HepG2 (cell line): ENCODE data around the gene GLB1L.

Experiments
- IKZF1 ChIP-seq: fragments of 450-650 bp; IDR thresholded peaks from 2 replicates; pipeline ENCODE4 v1.7.1; 2016
- POLR2A ChIP-seq, 2 experiments: IDR thresholded peaks; 2 replicates each; pipeline ENCODE4 v1.6.1; 2011; ENCODE audit warnings: low read depth in 2 of 2, low read length in 2 of 2, mild to moderate bottlenecking in 1 of 2, moderate library complexity in 1 of 2; ENCODE audit not compliant: insufficient read depth in 1 of 2
- POLR2AphosphoS5 ChIP-seq: IDR thresholded peaks from 2 replicates; pipeline ENCODE4 v1.6.1; 2012; ENCODE audit warnings: low read depth, low read length
- SNAPC2 ChIP-seq: sonication (generic); formaldehyde crosslinking; IDR thresholded peaks from 2 replicates; pipeline ENCODE4 v1.8.1; 2022; ENCODE audit warnings: mild to moderate bottlenecking, missing genetic modification reagents
- ZNF629 ChIP-seq: sonication (generic); formaldehyde crosslinking; conservative IDR thresholded peaks from 2 replicates; pipeline ENCODE4 v1.5.0; 2020; ENCODE audit warnings: missing genetic modification reagents
- TF ChIP-seq, protein P1 (sequence below): sonication (generic); formaldehyde crosslinking; IDR thresholded peaks from 2 replicates; pipeline ENCODE4 v1.5.0; 2020; ENCODE audit warnings: mild to moderate bottlenecking, missing genetic modification reagents, moderate library complexity

GRCh38 chr2:219252570-219252899 lies 7.3 kb upstream of the GLB1L start:
- TF ChIP-seq IKZF1 (no peak), SNAPC2 (no peak), POLR2A (IDR thresholded peaks at IDR 0.05; ENCODE audit: insufficient read depth in 1 of 2, low read depth in 2 of 2, low read length in 2 of 2) (no peak), ZNF629 (CRISPR knock-in tag) (no peak), POLR2AphosphoS5 (no peak)
- TF ChIP-seq, protein P1, sequence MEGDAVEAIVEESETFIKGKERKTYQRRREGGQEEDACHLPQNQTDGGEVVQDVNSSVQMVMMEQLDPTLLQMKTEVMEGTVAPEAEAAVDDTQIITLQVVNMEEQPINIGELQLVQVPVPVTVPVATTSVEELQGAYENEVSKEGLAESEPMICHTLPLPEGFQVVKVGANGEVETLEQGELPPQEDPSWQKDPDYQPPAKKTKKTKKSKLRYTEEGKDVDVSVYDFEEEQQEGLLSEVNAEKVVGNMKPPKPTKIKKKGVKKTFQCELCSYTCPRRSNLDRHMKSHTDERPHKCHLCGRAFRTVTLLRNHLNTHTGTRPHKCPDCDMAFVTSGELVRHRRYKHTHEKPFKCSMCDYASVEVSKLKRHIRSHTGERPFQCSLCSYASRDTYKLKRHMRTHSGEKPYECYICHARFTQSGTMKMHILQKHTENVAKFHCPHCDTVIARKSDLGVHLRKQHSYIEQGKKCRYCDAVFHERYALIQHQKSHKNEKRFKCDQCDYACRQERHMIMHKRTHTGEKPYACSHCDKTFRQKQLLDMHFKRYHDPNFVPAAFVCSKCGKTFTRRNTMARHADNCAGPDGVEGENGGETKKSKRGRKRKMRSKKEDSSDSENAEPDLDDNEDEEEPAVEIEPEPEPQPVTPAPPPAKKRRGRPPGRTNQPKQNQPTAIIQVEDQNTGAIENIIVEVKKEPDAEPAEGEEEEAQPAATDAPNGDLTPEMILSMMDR (CRISPR knock-in tag) = no peak
